GM21786 (cell line): ENCODE data around the gene UNC13D.
"Not testable (repeated sequence)": the region's sequence is repeated elsewhere in the genome, so short reads cannot be mapped to it uniquely, and the experiment has no call there.

Experiments
- ATAC-seq: cut with Tn5 transposase; IDR thresholded peaks from one replicate; pipeline ENCODE4 v1.9.1; 2021; ENCODE audit not compliant: unreplicated experiment

UNC13D gene

DNA sequence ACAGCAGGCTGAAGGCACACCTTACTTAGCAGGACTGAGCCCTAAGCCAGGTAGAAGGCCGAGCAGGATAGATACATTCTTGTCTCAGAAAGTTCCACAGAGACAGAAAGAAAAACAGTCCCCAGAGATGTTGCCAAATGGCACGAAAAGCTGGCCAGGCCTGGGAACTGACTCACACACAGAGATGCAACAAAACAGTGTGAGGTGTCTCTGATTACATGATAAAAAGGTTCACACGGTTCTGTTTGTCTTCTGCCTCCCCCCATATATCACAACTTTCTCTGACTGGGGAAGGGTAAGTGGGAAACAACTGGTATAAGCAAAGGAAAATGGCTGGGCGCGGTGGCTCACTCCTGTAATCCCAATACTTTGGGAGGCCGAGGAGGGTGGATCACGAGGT, 9.2 kb upstream of the UNC13D start:
- ATAC-seq = no peak

DNA sequence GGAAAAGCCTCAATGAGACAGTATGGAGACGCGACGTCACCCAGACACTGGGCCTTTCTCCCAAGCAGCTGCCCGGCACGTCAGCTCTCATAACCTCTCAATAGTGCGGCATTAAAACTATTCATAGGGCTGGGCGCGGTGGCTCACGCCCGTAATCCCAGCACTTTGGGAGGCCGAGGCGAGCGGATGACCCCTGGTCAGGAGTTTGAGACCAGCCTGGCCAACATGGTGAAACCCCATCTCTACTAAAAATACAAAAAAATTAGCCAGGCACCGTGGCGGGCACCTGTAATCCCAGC, 7.4 kb upstream of the UNC13D start:
- not testable (repeated sequence) for ATAC-seq

DNA sequence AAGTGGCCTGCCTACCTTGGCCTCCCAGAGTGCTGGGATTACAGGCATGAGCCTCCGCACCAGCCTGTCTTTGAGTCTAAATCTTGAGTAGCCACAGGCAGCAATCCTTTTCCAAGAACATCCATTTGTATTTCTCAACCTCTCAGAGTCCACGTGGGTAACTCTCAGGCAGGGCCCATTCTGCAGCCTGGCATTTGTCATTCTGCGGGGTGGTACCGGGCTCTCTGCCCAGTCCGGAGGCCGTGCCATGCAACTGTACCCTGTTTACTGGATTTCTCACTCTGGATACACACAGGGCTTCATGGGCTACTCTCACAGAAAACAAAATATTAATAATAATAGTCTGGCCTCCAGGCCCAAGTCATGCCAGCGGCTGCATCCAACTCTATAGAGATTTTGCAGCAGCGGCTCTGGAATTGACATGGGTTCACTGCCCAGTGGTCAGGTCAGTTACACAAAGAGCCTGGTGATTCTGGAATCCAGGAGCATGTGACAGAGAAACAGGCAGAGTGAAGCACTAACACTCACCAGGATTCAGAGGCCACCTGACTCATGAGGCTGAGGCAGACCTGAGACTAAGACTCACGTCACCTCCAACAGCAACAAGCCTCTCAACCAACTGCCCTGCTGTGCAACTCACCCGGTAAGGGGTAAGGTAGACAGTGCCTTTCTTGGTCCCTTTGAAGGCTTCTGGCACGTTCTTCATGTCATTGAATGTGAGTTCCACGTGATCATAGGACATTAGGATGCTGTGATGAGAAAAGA, 6.9 kb upstream of the UNC13D start:
- no peak for ATAC-seq

DNA sequence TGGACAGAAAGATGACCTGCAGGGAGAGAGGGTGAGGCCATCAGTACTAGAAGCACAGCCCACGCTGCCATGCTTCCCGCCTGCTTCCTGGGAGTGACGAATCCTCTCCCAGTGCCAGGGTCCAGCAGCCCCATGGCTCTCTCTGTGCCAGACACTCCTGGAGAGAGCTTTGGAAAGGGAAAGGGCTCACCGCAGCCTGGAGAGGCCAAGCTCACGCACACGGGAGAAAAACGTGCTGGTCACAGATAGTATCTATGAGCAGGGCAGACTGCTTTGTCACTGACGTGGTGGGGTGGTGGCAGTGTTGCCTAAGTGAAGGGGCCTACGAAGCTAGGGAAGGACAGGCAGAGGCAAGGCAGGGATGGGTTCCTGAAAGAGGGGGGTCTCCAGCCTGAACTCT, 5.5 kb upstream of the UNC13D start:
- ATAC-seq = no peak

DNA sequence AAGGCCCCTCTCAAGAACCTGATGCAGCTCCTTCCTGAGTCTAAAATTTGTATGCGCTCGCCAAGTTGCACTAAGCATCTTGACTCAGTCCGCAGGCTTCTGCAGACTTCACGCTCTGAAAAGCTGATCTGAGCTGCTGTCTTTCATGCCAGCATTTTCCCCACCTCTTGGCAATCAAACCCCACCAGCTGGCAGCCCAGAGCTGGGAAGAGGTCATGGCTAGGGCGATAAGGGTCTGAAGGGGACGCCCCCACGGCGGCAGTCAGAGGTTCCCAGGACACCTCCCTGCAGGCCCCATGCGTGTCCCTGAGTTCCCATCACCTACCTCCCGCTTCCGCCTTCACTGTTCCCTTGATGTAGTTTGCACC, 5.1 kb upstream of the UNC13D start:
- ATAC-seq = no peak

DNA sequence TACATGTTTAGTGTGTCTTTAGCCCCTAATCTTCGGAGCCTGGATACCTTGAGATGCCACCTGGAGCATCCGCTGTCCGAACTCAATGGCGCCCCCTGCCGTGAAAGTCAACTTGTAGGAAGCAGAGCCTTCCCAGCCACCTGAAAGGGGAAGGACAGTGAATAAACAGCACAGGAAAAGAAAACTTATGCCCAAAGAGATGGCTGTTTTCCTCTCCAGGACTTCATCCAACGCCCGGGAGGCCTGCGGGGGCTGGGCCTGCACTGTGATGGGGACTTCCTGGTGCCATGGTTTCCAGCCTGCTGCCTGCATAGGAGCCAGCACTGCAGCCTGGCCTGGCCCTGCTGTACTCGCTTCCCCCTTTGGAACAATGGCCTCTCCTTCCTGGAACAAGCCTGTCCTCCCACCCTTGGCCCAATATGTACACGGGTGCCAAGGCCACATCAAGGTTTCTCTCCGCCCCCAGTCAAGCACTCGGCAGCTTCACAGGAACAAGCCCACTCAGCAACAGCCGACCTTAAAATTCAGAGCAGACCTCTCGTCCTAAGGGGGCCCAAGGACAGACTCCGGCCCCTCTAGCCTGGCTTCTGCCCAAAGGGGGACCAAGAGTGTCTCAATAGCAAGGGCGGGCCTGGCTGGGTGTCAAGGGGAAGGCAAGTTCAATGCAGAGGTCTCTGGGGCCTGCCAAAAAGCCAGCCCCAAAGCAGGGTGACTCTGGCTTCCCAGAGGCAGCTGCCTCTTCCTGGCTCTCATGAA, 4.5 kb upstream of the UNC13D start:
- ATAC-seq = no peak

DNA sequence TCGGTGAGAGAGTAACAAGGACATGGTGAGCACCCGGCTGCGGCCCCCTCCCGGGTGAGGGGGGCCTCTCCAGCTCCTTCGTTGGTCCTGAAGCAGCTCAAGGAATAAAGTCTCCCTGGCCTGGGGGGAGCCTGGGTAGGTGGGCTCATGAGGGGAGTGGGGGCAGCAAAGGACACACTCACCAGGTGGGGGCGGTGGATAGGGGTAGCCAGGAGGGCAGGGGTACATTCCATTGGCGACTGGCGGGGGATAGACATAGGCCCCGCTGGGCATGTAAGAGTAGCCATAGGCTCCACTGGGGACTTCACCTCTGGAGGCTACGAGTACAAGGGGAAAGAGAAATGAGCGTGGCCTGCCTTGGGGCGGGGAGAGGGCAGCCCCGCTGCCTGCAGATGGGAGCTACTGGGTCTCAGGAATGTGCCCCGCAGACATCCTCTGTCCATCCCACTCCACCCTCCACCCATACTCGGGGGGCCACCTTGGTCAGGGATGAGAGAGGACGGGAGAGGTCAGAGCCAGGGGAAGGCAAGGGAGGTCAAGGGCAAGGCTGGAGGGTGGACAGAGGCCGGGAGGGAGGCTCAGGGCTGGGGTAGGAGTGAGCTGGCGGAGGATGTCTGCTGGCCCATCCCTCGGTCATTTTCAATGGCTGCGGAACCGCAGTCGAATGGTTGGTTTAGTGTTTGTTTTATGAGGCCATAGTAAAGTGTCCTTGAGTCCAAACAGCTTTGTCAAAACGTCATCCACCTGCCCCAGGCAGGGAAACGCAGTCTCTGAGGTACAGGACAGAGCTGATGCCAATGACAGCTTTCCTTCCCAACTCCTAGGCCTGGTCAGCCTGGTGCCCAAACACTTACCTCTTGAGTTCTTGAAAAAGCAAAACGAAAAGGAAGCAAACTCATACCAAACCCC, 3.7 kb upstream of the UNC13D start:
- ATAC-seq = no peak

DNA sequence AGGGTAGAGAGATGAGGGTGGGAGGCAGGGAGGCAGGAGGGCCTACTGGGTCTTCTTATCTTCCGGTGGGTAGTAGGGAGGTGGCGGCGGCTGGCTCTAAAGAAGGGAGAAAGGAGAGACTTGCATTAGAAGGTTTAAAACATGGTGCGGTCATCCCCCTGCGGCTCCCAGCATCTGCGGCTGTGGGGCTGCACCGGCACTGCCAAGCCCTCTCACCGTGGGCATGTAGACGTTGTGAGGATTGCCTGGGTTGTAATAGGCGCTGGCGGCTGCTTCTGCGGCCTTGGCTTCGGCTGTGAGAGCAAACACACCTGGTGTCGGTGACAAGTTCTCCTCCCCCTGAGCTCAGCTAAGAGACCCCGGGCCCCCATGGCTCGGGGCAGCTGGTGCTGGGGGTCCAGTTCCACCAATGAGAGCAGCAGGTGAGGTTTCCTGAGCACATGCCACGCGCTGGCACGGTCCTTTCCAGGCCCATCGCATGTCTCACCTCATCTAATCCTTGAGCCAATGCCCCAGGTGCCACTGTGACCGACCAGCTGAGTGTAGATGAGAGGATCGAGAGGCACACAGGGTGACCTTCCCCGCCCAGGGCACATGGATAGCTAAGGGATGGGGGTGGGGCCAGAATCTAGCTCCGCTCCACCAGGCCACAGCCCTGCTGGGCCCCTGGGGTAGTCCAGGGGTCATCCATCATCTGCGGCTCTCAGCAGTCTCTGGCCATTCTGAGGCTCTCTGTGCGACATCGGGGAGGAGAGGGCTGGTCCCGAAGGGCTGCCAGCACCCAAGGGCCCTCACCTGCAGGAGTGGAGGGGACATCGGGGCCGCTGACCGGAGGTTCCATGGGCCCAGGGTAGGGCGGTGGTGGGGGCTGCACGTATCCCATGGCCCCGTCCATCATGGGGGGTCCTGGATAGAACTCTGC, 2.7 kb upstream of the UNC13D start:
- ATAC-seq = no peak

DNA sequence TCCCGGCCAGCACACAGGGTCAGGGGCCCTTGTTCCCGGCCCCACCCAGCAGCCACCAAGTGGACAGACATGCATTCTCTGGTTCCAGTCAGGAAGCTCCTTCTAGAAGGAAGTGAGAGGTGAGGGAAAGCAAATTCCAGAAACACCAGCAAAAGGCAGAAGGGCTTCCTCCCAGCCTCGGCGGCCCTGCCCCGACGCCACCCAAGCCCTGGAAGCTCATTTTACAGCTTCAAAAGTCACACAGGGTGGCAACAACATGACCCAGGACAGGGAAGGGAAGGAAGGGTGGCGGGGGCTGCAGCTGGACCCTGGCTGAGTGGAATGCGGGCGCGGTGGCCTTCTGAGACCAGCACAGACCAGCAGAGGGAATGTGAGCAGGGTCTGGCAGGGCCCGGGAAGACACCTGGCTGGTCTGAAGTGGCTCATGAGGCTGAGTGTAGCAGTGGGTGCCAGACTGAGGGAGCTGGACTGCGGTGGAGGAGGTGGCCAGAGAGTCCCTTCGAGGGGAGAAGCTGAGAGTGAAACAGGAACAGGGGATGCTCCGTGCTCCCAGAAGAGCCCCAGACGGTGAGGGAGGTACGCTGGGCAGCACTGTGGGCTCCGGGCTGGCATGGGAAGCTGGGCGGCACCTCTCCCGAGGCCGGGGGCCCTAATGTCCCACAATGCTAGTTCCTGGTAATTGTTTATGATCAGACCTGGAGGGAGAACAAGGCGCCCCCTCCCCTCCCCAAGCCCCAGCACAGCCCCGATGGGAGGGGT, 1.9 kb upstream of the UNC13D start:
- no peak for ATAC-seq

DNA sequence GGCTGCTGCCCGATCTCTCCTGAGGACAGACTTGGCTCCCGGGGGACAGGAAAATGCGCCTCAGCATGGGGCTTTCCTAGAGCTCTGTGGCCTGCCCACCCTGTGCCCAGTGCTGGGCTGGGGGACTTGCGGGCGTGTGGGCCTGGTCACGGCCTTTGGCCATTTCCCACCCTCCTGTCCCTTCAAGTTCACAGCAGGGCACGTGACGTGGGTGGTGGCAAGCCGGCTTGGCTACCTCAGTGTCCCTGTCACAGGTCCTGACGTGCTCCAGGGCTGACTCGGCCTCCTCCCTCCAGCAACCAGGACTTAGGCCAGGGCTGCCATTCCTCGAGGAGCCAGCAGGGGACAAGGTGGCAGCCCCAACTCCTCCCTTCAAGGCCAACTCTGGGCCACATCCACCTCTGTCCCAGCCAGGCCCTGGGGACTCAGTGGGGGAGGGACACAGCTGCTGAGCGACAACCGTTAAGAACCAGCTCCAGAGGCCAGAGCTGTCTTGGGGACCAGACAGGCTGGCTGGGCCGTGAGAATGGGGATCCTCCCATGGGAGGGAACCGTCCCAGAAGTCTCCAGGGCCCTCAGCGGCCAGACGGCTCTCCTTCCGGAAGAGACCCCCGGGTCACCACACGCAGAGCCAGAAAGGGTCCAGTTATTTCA, 981 bp upstream of the UNC13D start:
- peak; percentile 75 for ATAC-seq

DNA sequence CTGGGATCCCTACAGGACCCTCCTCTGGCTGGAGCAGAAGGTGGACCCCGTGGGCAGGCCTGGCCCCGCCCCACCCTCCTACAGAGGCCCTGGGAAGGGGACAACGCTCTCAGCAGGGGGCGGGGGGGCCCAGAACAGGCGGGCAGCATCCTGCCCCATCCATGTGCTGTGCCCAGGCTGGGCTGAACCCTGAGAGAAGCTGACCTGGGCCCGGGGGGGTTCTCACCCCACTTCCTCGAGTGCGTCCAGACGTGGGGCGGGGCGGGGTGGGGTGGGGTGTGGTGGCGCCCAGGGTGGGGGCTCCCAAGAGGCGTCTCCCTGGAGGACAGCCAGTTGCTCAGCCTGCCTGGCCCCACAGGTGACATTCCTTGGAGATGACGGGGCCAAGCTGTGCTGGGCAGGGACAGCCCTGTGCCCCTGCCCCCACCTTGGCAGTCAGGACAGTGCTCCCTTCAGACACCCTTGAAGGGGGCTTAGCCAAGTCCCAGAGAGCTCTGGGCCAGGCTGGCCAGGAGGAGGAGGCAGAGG, 390 bp upstream of the UNC13D start:
- ATAC-seq = peak; percentile 9

DNA sequence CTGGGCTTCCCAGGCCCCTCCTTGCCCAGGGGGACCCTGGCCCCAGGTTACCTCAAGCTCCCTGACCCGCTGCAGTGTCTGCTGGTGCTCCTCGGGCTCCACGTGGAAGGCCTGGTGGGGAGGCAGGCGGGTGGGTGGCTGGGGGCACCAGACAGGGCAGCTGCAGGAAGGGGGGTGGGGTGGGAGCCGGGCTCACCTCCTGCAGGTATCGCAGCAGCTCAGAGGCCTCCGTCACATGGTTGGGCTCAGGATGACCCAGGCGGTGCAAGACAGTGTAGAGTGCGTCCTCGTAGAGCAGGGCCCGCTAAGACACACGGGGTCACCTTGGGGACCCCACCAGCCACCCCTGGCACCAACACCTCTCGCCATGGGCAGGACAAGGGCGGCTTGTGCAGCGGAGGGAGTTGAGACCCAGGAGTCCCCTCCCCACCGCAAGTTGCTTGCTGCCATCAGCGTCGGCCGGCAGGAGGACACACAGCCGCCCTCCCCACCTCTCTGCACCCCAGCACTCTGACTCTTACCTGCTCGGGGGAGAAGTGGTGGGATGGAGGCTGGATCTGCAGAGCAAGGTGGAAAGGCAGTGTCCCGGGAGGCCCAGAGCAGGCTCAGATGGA, 1.1 kb downstream of the UNC13D start:
- ATAC-seq = no peak

DNA sequence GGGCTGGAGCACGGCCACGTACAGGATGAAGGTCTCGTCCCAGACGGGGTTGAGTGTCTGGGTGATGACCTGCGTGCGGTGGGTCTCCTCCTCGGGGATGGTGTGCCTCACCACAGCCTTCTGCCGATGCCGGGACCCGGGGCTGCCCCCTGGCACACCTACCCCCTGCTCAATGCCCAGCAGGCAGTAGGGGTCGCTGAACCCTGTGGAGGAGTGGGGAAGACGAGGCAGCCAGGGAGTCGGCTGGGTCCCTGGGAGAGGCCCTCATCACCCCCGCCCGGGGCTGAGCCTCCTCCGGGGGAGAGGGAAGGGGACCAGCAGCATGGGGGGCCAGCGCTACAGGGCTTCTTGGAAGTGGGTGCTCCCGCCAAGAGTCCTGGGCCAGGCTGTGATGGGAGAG, 1.8 kb downstream of the UNC13D start:
- no peak for ATAC-seq

DNA sequence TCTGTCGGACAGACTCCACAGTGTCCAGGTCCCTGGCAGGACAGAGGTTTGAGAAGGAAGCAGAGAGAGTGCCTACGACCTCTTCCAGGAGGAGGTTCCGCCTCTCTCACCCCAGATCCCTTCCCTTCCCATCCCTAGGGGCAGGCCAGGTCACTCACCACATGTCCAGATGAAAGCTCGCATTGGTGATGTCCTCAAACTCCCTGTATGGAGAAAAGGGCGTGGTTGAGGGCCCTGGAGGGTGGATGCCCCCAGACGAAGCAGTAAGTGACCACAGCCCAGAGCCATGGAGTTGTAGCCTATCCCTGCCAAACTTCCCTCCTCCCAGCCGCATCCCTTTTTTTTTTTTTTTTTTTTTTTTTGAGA, 3.4 kb downstream of the UNC13D start:
- ATAC-seq = no peak

DNA sequence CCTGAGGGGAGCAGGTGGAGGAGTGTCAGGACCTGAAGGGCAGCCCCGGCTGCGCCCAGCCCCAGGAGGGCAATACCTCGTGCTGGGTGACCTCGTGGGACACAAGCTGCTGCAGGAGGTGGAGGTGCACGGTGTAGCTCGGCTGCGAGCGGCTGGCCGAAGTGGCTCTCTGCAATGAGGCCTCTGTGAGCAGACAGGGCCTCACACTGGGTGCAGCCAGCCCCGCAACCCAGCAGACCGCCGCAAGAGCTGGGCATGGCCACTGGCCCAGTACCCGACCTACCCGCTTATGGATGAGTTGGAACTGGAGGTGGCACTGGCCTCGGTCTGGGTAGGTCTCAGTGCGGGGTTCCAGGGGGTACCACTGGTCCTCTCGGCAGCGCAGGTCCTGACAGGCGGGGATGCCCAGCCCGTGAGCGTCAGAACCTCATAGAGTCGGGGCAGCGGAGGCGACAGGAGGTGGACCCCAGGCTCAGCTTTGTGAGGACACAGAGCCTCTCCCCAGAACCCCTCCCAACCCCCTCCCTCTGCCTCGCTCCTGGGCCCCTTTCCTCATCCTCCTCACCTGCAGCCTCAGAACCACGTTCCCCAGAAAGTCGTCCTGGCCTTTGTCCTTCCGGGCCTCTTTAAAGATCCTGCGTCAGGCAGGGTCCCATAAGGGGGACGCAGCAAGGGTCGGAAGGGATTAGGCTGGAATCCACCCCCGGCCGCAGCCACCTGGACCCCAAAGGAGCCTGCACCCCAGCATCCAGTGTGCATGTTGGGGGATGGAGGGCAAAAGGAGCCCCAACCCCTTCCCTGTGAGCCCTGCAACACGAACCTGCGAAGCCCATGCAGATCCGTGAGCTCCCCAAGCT, 4.0 kb downstream of the UNC13D start:
- no peak for ATAC-seq

DNA sequence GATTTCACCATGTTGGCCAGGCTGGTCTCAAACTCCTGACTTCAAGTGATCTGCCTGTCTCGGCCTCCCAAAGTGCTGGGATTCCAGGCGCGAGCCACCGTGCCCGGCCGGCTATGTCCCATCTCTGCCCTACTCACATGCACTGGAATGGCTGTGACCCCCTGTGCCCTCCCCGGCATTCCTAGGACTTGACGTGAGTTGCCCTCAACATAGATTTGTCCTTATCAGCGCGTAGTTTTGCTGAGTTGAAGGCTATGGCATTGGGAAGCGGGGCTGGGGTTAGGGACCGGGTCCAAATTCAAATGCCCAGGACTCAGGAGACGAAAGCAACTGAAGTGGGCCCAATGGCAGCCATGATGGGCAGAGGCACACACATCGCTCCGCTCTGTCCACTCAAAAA, 5.8 kb downstream of the UNC13D start:
- ATAC-seq = no peak

DNA sequence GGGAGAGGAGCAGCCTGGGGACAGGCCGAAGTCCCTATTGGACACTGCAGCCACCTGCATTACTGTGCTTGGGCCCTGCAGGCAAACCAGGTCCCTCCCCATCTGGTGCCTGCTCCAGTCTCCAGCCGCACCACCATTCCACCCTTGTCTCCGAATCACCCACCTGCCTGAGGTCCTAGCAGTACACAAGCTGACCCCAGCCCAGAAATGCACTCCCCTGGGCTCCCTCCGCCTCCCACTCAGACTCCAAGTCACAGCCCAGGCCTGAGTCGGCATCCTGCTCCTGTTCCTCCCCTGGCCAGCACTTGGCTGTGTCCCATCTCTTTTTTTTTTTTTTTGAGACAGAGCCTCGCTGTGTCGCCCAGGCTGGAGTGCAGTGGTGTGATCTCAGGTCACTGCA, 6.3 kb downstream of the UNC13D start:
- ATAC-seq = no peak

DNA sequence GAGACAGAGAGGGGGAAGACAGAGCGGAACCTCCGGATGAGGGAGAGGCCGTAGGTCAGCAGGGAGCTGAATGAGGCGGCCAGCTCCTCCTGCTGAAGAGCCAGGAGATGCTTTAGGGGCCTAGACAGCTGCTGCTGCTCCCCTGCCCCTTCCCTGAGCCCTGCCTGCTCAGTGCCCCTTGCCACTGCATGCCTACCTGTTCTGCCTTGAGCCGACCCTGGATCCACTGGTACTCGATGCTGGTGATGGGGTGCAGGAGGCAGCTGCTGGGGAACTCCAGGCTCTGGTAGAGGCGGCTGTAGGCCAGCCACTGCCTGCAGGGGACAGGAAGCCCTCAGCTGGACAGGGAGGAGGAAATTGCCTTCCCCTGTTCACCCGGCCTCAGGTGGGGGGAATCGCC, 7.6 kb downstream of the UNC13D start:
- ATAC-seq = no peak
